ENCODE measurements around the gene TP53BP2. TPM values are rescaled to one million over a fixed set of nuclear protein-coding genes. Genes with fewer than 3 reads are reported as not detected.

Gene TP53BP2
- total RNA-seq, 1 experiment from 2014 or later = 38.2 TPM

DNA sequence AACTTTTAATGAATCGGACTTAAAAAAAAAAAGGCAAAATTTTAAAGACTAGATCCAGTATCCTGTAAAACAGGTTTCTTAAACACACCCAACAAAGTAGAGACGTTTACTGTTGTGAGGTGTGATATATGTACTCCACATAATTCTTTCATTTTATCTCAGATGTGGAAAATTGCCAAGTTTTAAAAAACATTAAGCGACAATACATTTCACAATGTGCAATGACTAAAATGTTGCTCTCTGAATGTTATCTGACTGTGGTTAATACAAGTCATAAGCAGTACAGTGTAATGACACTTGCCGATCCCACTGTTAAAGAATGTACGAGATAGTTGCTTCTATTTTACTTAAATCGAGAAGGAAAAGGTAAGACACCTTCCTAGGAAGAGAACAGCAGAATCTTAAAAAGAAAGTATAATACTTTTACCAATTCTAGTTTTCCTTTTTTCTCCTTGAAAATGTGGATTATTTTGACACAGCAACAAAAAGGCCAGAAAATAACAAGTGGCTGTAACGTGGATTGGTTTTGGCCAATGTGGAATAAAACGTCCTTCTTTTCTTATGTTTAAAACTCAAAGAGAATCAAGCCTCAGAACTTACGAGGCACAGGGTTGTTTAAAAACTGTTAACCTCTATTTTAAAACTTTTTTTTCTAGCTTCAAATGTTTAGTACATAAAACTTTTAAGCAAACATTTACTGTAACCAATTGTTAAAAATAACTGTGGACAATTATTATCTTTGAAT lies 51.4 kb downstream of the TP53BP2 start:
- Histone ChIP-seq H4K20me1 (ENCODE audit: insufficient read depth) (no peaks in the 10 kb centered on the region), H3K9me3 (ENCODE audit: control insufficient read depth in 1 of 2, insufficient read depth in 1 of 2, low read depth in 1 of 2, low read length in 2 of 2) (no peaks in the 10 kb centered on the region), H3K9me2 (ENCODE audit: insufficient read depth) (no peaks in the 10 kb centered on the region), H3K27me3 (ENCODE audit: insufficient read depth, low read length) (no peaks in the 10 kb centered on the region), H3K9ac (ENCODE audit: low read length) (no peak overlapping the region), H3K4me1 (ENCODE audit: control insufficient read depth in 1 of 2, insufficient read depth in 2 of 2, low read length in 2 of 2) (no peaks in the 10 kb centered on the region), H3K79me2 (ENCODE audit: insufficient read depth, low read length) (no peaks in the 10 kb centered on the region; the same call in 1 of the 2 replicates), H3K4me2 (ENCODE audit: low read length) (no peak overlapping the region), H3K4me3 (replicated peaks in 1 of 2; ENCODE audit: low read depth in 1 of 2, low read length in 2 of 2) (no peak overlapping the region), H3K36me3 (ENCODE audit: control insufficient read depth in 1 of 2, insufficient read depth in 2 of 2, low read length in 2 of 2) (peaks cover 5 to 13% of the 10 kb centered on the region in 2 experiments; a peak in 3 of 4 replicates), H2AFZ (ENCODE audit: low read depth, low read length, poor library complexity, severe bottlenecking) (no peak overlapping the region), H3K27ac (ENCODE audit: low read depth, low read length) (no peak overlapping the region)
- ChIA-PET RAD21 (ENCODE audit: low non-redundant PET in 1 of 2, low total read pairs in 2 of 2, uncharacterized antibody in 2 of 2, unreplicated experiment in 2 of 2) (no interaction called here), CTCF (no interaction called here), POLR2A (no interaction called here)
- no peak for TF ChIP-seq POLR2AphosphoS5 (IDR thresholded peaks at IDR 0.05; ENCODE audit: low read depth, low read length)
- no peak for DNase-seq (ENCODE audit: low read depth, low spot score)
- intact Hi-C loops (cut with micrococcal nuclease) = no loop called here
- no TSS peak for BruUV-seq (replicated peaks)
- no peak for ATAC-seq

DNA sequence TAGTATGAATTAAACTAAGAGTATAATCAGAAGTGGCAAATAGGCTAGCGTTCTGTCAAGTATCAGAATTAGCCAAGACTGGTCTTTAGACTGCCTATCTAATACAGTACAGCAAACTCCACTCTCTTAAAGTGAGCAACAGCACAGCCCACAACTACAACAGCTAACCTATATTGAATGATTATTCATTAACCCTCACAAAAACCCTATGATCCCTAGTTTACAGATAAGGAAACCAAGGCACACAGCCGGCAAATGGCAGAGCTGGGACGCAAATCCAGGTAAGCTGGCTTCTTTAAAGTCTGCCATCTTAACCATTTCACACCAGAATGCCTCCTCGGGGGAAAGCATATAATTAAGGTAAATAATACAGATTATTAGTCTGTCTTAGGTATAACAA lies 52.0 kb downstream of the TP53BP2 start:
- Histone ChIP-seq H3K4me3 (replicated peaks in 1 of 2; ENCODE audit: low read depth in 1 of 2, low read length in 2 of 2) (no peak overlapping the region), H3K9ac (ENCODE audit: low read length) (no peak overlapping the region), H3K4me2 (ENCODE audit: low read length) (no peak overlapping the region), H3K4me1 (ENCODE audit: control insufficient read depth in 1 of 2, insufficient read depth in 2 of 2, low read length in 2 of 2) (no peaks in the 10 kb centered on the region), H3K36me3 (ENCODE audit: control insufficient read depth in 1 of 2, insufficient read depth in 2 of 2, low read length in 2 of 2) (peaks cover 5 to 13% of the 10 kb centered on the region in 2 experiments; a peak in 3 of 4 replicates), H3K27me3 (ENCODE audit: insufficient read depth, low read length) (no peaks in the 10 kb centered on the region), H3K79me2 (ENCODE audit: insufficient read depth, low read length) (no peaks in the 10 kb centered on the region; the same call in 1 of the 2 replicates), H3K9me2 (ENCODE audit: insufficient read depth) (no peaks in the 10 kb centered on the region), H2AFZ (ENCODE audit: low read depth, low read length, poor library complexity, severe bottlenecking) (no peak overlapping the region), H3K9me3 (ENCODE audit: control insufficient read depth in 1 of 2, insufficient read depth in 1 of 2, low read depth in 1 of 2, low read length in 2 of 2) (no peaks in the 10 kb centered on the region), H3K27ac (ENCODE audit: low read depth, low read length) (no peak overlapping the region), H4K20me1 (ENCODE audit: insufficient read depth) (no peaks in the 10 kb centered on the region)
- CTCF ChIA-PET = no interaction called here
- ATAC-seq (no peak), DNase-seq (ENCODE audit: low read depth, low spot score) (no peak)
- TF ChIP-seq ZNF274 (IDR thresholded peaks at IDR 0.05; ENCODE audit: low read depth, low read length) = no peak
- TF ChIP-seq, protein P1, sequence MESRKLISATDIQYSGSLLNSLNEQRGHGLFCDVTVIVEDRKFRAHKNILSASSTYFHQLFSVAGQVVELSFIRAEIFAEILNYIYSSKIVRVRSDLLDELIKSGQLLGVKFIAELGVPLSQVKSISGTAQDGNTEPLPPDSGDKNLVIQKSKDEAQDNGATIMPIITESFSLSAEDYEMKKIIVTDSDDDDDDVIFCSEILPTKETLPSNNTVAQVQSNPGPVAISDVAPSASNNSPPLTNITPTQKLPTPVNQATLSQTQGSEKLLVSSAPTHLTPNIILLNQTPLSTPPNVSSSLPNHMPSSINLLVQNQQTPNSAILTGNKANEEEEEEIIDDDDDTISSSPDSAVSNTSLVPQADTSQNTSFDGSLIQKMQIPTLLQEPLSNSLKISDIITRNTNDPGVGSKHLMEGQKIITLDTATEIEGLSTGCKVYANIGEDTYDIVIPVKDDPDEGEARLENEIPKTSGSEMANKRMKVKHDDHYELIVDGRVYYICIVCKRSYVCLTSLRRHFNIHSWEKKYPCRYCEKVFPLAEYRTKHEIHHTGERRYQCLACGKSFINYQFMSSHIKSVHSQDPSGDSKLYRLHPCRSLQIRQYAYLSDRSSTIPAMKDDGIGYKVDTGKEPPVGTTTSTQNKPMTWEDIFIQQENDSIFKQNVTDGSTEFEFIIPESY (IDR thresholded peaks at IDR 0.05; ENCODE audit: extremely low read depth, insufficient replicate concordance, low read length) = no peak
- TF ChIP-seq, protein P2, sequence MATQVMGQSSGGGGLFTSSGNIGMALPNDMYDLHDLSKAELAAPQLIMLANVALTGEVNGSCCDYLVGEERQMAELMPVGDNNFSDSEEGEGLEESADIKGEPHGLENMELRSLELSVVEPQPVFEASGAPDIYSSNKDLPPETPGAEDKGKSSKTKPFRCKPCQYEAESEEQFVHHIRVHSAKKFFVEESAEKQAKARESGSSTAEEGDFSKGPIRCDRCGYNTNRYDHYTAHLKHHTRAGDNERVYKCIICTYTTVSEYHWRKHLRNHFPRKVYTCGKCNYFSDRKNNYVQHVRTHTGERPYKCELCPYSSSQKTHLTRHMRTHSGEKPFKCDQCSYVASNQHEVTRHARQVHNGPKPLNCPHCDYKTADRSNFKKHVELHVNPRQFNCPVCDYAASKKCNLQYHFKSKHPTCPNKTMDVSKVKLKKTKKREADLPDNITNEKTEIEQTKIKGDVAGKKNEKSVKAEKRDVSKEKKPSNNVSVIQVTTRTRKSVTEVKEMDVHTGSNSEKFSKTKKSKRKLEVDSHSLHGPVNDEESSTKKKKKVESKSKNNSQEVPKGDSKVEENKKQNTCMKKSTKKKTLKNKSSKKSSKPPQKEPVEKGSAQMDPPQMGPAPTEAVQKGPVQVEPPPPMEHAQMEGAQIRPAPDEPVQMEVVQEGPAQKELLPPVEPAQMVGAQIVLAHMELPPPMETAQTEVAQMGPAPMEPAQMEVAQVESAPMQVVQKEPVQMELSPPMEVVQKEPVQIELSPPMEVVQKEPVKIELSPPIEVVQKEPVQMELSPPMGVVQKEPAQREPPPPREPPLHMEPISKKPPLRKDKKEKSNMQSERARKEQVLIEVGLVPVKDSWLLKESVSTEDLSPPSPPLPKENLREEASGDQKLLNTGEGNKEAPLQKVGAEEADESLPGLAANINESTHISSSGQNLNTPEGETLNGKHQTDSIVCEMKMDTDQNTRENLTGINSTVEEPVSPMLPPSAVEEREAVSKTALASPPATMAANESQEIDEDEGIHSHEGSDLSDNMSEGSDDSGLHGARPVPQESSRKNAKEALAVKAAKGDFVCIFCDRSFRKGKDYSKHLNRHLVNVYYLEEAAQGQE (IDR thresholded peaks at IDR 0.05; ENCODE audit: low read depth) = no peak
- intact Hi-C loops (cut with micrococcal nuclease) = no loop called here
- POLR2A ChIA-PET = no interaction called here
- no TSS peak for BruUV-seq (replicated peaks)
- RAD21 ChIA-PET (ENCODE audit: low non-redundant PET in 1 of 2, low total read pairs in 2 of 2, uncharacterized antibody in 2 of 2, unreplicated experiment in 2 of 2) = no interaction called here

Data from HCT116 (cell line).